IMR-90 (cell line): ENCODE measurements around the gene CRIP1. TPM values are rescaled to one million over a fixed set of nuclear protein-coding genes. Genes with fewer than 3 reads are reported as not detected.
A peak's percentile ranks its signal among the peaks of the same experiment; 100 is the strongest.

Experiments used
- ATAC-seq: fragments of 200-7000 bp; cut with Tn5 transposase; 2 replicates; pipeline ENCODE4 v1.9.1; 2020; ENCODE audit warnings: low read depth, mild to moderate bottlenecking, moderate library complexity
- BruUV-seq: library from RNA; stranded (reverse); fragments of 400-500 nt; replicated peaks from 2 replicates; lab custom pipeline; 2021; lab: Mats Ljungman, UMichigan
- CTCF ChIA-PET: fragments of 300-600 bp; formaldehyde crosslinking; extraction: SDS; loops from one replicate; lab custom pipeline; 2021; ENCODE audit warnings: antibody characterized with exemption; lab: Yijun Ruan, JAX
- POLR2A ChIA-PET: fragments of 300-600 bp; sonication (Branson Sonifier 250); formaldehyde crosslinking; loops from one replicate; lab custom pipeline; 2022; ENCODE audit warnings: antibody characterized with exemption; ENCODE audit not compliant: unreplicated experiment; lab: Charles Lee
- DNase-seq: peaks from one replicate; pipeline ENCODE4 v3.0.0; 2013
- H2AFZ ChIP-seq: replicated peaks from 2 replicates; pipeline ENCODE3; 2013; ENCODE audit warnings: low read length, mild to moderate bottlenecking; ENCODE audit not compliant: poor library complexity
- H2AK5ac ChIP-seq: 2 replicates; pipeline ENCODE4 v1.6.1; 2013; ENCODE audit warnings: low read depth, low read length, inconsistent platforms
- H2AK9ac ChIP-seq: replicated peaks from 2 replicates; pipeline ENCODE3; 2013; ENCODE audit warnings: mild to moderate bottlenecking, low read depth, low read length, moderate library complexity; ENCODE audit not compliant: poor library complexity
- H2BK120ac ChIP-seq: 2 replicates; pipeline ENCODE4 v1.6.1; 2013; ENCODE audit warnings: low read depth, low read length, inconsistent platforms
- H2BK15ac ChIP-seq: 3 replicates; pipeline ENCODE4 v1.6.1; 2013; ENCODE audit warnings: low read depth, low read length, inconsistent platforms
- H2BK20ac ChIP-seq: 2 replicates; pipeline ENCODE4 v1.6.1; 2013; ENCODE audit warnings: low read depth, mild to moderate bottlenecking, inconsistent platforms, low read length, moderate library complexity
- H2BK5ac ChIP-seq: 2 replicates; pipeline ENCODE4 v1.6.1; 2013; ENCODE audit warnings: mild to moderate bottlenecking, low read depth, low read length, inconsistent platforms; ENCODE audit not compliant: poor library complexity, severe bottlenecking
- H3K14ac ChIP-seq: replicated peaks from 2 replicates; pipeline ENCODE4 v1.6.1; 2013; ENCODE audit warnings: low read depth, low read length, inconsistent platforms
- H3K18ac ChIP-seq: 2 replicates; pipeline ENCODE4 v1.6.1; 2013; ENCODE audit warnings: low read depth, low read length, control low read depth
- H3K23ac ChIP-seq: 2 replicates; pipeline ENCODE4 v1.6.1; 2013; ENCODE audit warnings: low read depth, low read length, inconsistent platforms
- H3K27ac ChIP-seq: 2 replicates; pipeline ENCODE4 v1.5.1; 2013; ENCODE audit warnings: mild to moderate bottlenecking, control low read depth, low read length; ENCODE audit not compliant: insufficient read depth
- H3K27me3 ChIP-seq: 2 replicates; pipeline ENCODE4 v1.6.1; 2013; ENCODE audit warnings: low read length; ENCODE audit not compliant: control insufficient read depth, insufficient read depth
- H3K36me3 ChIP-seq: 2 replicates; pipeline ENCODE4 v1.6.1; 2013; ENCODE audit warnings: low read length, mixed read lengths; ENCODE audit not compliant: control insufficient read depth, insufficient read depth
- H3K4ac ChIP-seq: 2 replicates; pipeline ENCODE4 v1.6.1; 2013; ENCODE audit warnings: low read depth, low read length, inconsistent platforms
- H3K4me1 ChIP-seq: 2 replicates; pipeline ENCODE4 v1.6.1; 2013; ENCODE audit warnings: low read length, mixed read lengths; ENCODE audit not compliant: control insufficient read depth, insufficient read depth
- H3K4me2 ChIP-seq: 2 replicates; pipeline ENCODE4 v1.6.1; 2013; ENCODE audit warnings: low read depth, mild to moderate bottlenecking, control low read depth, low read length, moderate library complexity
- H3K4me3 ChIP-seq: 2 replicates; pipeline ENCODE4 v1.5.1; 2013; ENCODE audit warnings: low read depth, mild to moderate bottlenecking, control low read depth, low read length, moderate library complexity; ENCODE audit not compliant: insufficient read depth
- H3K56ac ChIP-seq: 2 replicates; pipeline ENCODE4 v1.6.1; 2013; ENCODE audit warnings: low read length, inconsistent platforms; ENCODE audit not compliant: insufficient read depth; ENCODE audit errors: extremely low read depth
- H3K79me1 ChIP-seq, 2 experiments: 2 replicates each; pipeline ENCODE4 v1.6.1; 2013; ENCODE audit warnings: low read length in 2 of 2, inconsistent platforms in 1 of 2, low read depth in 1 of 2
- H3K9ac ChIP-seq: 2 replicates; pipeline ENCODE4 v1.6.1; 2013; ENCODE audit warnings: low read depth, low read length, control low read depth
- H3K9me1 ChIP-seq: 2 replicates; pipeline ENCODE4 v1.6.1; 2013; ENCODE audit warnings: low read length, inconsistent platforms; ENCODE audit not compliant: insufficient read depth
- H3K9me3 ChIP-seq: 2 replicates; pipeline ENCODE4 v1.6.1; 2013; ENCODE audit warnings: low read length; ENCODE audit not compliant: control insufficient read depth, insufficient read depth
- H4K20me1 ChIP-seq: 2 replicates; pipeline ENCODE4 v1.6.1; 2013; ENCODE audit warnings: low read length, inconsistent platforms; ENCODE audit not compliant: insufficient read depth
- H4K5ac ChIP-seq: 2 replicates; pipeline ENCODE4 v1.6.1; 2013; ENCODE audit warnings: mild to moderate bottlenecking, low read depth, low read length, control low read depth
- H4K8ac ChIP-seq, 2 experiments: 2 replicates each; pipeline ENCODE4 v1.6.1; 2013; ENCODE audit warnings: low read depth in 2 of 2, low read length in 2 of 2, control low read depth in 1 of 2, inconsistent platforms in 1 of 2
- H4K91ac ChIP-seq: 2 replicates; pipeline ENCODE4 v1.6.1; 2013; ENCODE audit warnings: low read depth, low read length, inconsistent platforms; ENCODE audit not compliant: insufficient read depth
- CEBPB ChIP-seq: IDR thresholded peaks from 2 replicates; pipeline ENCODE4 v1.6.1; 2012; ENCODE audit warnings: low read depth, low read length, improper control_type of control experiment
- CHD1 ChIP-seq: IDR thresholded peaks from 2 replicates; pipeline ENCODE4 v1.6.1; 2012; ENCODE audit warnings: low read depth, low read length, improper control_type of control experiment
- MAFK ChIP-seq: IDR thresholded peaks from 2 replicates; pipeline ENCODE4 v1.6.1; 2012; ENCODE audit warnings: low read depth, low read length, improper control_type of control experiment
- RAD21 ChIP-seq: IDR thresholded peaks from 2 replicates; pipeline ENCODE4 v1.6.1; 2012; ENCODE audit warnings: low read length, improper control_type of control experiment
- RFX5 ChIP-seq: IDR thresholded peaks from 2 replicates; pipeline ENCODE4 v1.8.0; 2012; ENCODE audit warnings: low read depth, mild to moderate bottlenecking, low read length, moderate library complexity
- SMC3 ChIP-seq: fragments of 150-350 bp; IDR thresholded peaks from 2 replicates; pipeline ENCODE4 v1.6.1; 2016; ENCODE audit warnings: low read depth, mild to moderate bottlenecking, antibody characterized with exemption, low read length, moderate library complexity
- WGBS, 2 experiments: methylation state at CpG; one replicate each; pipeline versions ENCODE4 v1.1.5 to v1.1.7; 2013; ENCODE audit warnings: missing lambda C conversion rate in 2 of 2; ENCODE audit not compliant: insufficient read length in 1 of 2; ENCODE audit errors: extremely low coverage in 2 of 2; 5-methylcytosine and 5-hydroxymethylcytosine counted together
- dilution Hi-C: fragments of 300-500 bp; cut with HindIII; formaldehyde crosslinking; loops from one replicate; pipeline ENCODE4 v1.14.3; 2018; ENCODE audit warnings: low sequenced_read_pairs; ENCODE audit not compliant: unreplicated experiment
- in situ Hi-C: fragments of 300-500 bp; cut with MboI; formaldehyde crosslinking; loops from 3 replicates; pipeline ENCODE4 v1.14.3; 2019; ENCODE audit warnings: low sequenced_read_pairs, inconsistent platforms, mixed read lengths
- intact Hi-C: fragments of 100-400 bp; cut with micrococcal nuclease; formaldehyde crosslinking; loops from 2 replicates; pipeline ENCODE4 v1.10.0; 2022
- polyA plus RNA-seq, 3 experiments: library from polyadenylated mRNA; depleted of rRNA; stranded (reverse); fragments of >200 nt; gene quantifications; 2 replicates each; pipeline ENCODE4 v1.2.3, GENCODE V29; 2012; ENCODE audit warnings: low replicate concordance in 1 of 3
- total RNA-seq: library from RNA; depleted of rRNA; stranded (reverse); fragments of >200 nt; gene quantifications from 2 replicates; pipeline ENCODE4 v1.2.3, GENCODE V29; 2012
- TF ChIP-seq, protein P1 (sequence below): fragments of 150-350 bp; IDR thresholded peaks from 2 replicates; pipeline ENCODE4 v1.6.1; 2017; ENCODE audit warnings: mild to moderate bottlenecking, antibody characterized with exemption, low read length, low read depth

Gene CRIP1
- total and polyA plus RNA-seq, 2 of the 4 experiments (the other 2 are of a cell fraction) = 0.21 TPM; not detected in 1

DNA sequence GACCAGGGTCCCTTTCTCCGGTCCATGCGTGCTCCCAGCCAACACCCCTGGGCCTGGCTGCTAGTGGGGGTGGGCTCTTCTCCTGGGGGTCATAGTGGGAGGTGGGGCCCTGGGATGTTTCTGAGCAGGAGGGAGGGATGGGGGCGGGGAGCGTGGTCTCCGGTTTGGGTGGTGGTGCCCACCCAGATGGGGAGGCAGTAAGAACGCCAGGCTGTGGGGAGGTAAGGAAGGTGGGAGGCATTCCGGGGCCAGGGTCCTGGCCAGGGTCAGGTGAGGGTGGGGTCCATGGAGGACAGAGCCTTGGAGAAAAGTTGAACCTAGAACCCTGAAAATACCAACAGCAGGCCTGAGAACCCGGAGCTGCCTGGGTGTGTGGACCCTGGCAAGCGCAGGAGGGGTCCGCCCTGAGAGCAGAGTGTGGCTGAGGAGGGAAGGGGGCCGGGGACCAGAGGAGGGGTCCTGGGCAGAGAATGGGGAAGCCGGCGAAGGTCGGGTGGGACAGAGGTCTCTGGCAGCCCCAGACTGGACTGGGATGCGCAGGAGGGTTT lies 6.4 kb upstream of the CRIP1 start:
- no peak overlapping the region for H2BK5ac ChIP-seq
- H3K4me2 ChIP-seq = no peak overlapping the region
- H3K27me3 ChIP-seq = peaks cover under 1% of the 10 kb centered on the region; the same call in 1 of the 2 replicates
- 69% methylated on average over 8 of the region's 15 CpGs; no CpG with 5 or more reads in 1 of the 2 experiments for WGBS, 2 experiments
- intact Hi-C loops (loop anchor here (2.0 kb wide), 1 partner anchor 49 kb away; no protein-coding TSS in a partner anchor), dilution Hi-C loops (no loop called here), in situ Hi-C loops (no loop called here)
- TF ChIP-seq RFX5 (no peak), RAD21 (no peak), SMC3 (no peak), MAFK (no peak), CEBPB (no peak), CHD1 (no peak)
- TF ChIP-seq, protein P1, sequence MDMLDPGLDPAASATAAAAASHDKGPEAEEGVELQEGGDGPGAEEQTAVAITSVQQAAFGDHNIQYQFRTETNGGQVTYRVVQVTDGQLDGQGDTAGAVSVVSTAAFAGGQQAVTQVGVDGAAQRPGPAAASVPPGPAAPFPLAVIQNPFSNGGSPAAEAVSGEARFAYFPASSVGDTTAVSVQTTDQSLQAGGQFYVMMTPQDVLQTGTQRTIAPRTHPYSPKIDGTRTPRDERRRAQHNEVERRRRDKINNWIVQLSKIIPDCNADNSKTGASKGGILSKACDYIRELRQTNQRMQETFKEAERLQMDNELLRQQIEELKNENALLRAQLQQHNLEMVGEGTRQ = no peak
- no peak overlapping the region for H4K91ac ChIP-seq
- H3K4me3 ChIP-seq = no peak overlapping the region
- no peak overlapping the region for H2AFZ ChIP-seq
- H3K9me1 ChIP-seq = peaks cover 6% of the 10 kb centered on the region
- H4K5ac ChIP-seq = no peak overlapping the region
- no peaks in the 10 kb centered on the region for H3K36me3 ChIP-seq
- no TSS peak for BruUV-seq
- ChIA-PET CTCF (interaction anchor here (0.7 to 2.2 kb wide), 4 partner anchors 9 to 120 kb away, joined by 4 to 32 read pairs (median 6); no protein-coding TSS in a partner anchor), POLR2A (no interaction called here)
- no peak for ATAC-seq
- no peak overlapping the region for H3K14ac ChIP-seq
- H3K4ac ChIP-seq = no peak overlapping the region; the same call in 1 of the 2 replicates
- no peaks in the 10 kb centered on the region for H3K9me3 ChIP-seq
- H2BK15ac ChIP-seq = no peak overlapping the region
- H3K4me1 ChIP-seq = peaks cover 29% of the 10 kb centered on the region
- H4K8ac ChIP-seq = no peak overlapping the region
- no peak overlapping the region for H2BK120ac ChIP-seq
- no peak overlapping the region for H2BK20ac ChIP-seq
- no peak overlapping the region for H3K18ac ChIP-seq
- H3K56ac ChIP-seq = no peak overlapping the region
- H3K27ac ChIP-seq = no peak overlapping the region
- H3K79me1 ChIP-seq = peaks cover 0 to 22% of the 10 kb centered on the region in 2 experiments; a peak in 1 of 4 replicates
- no peak for DNase-seq
- H2AK5ac ChIP-seq = no peak overlapping the region
- H3K9ac ChIP-seq = no peak overlapping the region
- H4K20me1 ChIP-seq = no peaks in the 10 kb centered on the region; the same call in 1 of the 2 replicates
- no peak overlapping the region for H3K23ac ChIP-seq
- H2AK9ac ChIP-seq = peak overlapping the region; percentile 28
